Smooth muscle cell (in vitro differentiated cells): ENCODE measurements around the gene UCK2. TPM values are rescaled to one million over a fixed set of nuclear protein-coding genes. Genes with fewer than 3 reads are reported as not detected.

Source experiments
- DNase-seq: peaks from one replicate; lab custom pipeline; 2025; ENCODE audit not compliant: unreplicated experiment; lab: John Stamatoyannopoulos, UW
- H2AFZ ChIP-seq: fragments of 200-600 bp; sonication (generic); 2 replicates; pipeline ENCODE4 v1.6.0; 2016; ENCODE audit warnings: antibody characterized with exemption, low read depth, mild to moderate bottlenecking
- H3F3A ChIP-seq: fragments of 200-600 bp; sonication (generic); 2 replicates; pipeline ENCODE4 v1.6.0; 2017; ENCODE audit warnings: antibody characterized with exemption, low read depth
- H3K27ac ChIP-seq: fragments of 200-600 bp; sonication (generic); 2 replicates; pipeline ENCODE4 v1.5.1; 2016; ENCODE audit warnings: low read depth, mild to moderate bottlenecking
- H3K27me3 ChIP-seq: fragments of 200-600 bp; sonication (generic); 2 replicates; pipeline ENCODE4 v1.6.1; 2016; ENCODE audit warnings: low read depth, mild to moderate bottlenecking
- H3K36me3 ChIP-seq: fragments of 200-600 bp; sonication (generic); 2 replicates; pipeline ENCODE4 v1.5.1; 2016; ENCODE audit warnings: low read depth
- H3K4me1 ChIP-seq: fragments of 200-600 bp; sonication (generic); 2 replicates; pipeline ENCODE4 v1.5.1; 2016; ENCODE audit warnings: low read depth
- H3K4me2 ChIP-seq: fragments of 200-600 bp; sonication (generic); 2 replicates; pipeline ENCODE4 v1.6.0; 2016; ENCODE audit warnings: mild to moderate bottlenecking
- H3K4me3 ChIP-seq: fragments of 200-600 bp; sonication (generic); 2 replicates; pipeline ENCODE4 v1.5.1; 2016; ENCODE audit warnings: mild to moderate bottlenecking
- H3K79me2 ChIP-seq: fragments of 200-600 bp; sonication (generic); 2 replicates; pipeline ENCODE4 v1.6.0; 2016; ENCODE audit warnings: low read depth, mild to moderate bottlenecking
- H3K9ac ChIP-seq: fragments of 200-600 bp; sonication (generic); 2 replicates; pipeline ENCODE4 v1.6.0; 2016; ENCODE audit warnings: low read depth
- H3K9me3 ChIP-seq: fragments of 200-600 bp; sonication (generic); replicated peaks from 2 replicates; pipeline ENCODE4 v1.5.1; 2016; ENCODE audit warnings: low read depth
- H4K20me1 ChIP-seq: fragments of 200-600 bp; sonication (generic); 2 replicates; pipeline ENCODE4 v1.6.0; 2016; ENCODE audit warnings: low read depth
- CTCF ChIP-seq: fragments of 200-600 bp; sonication (generic); IDR thresholded peaks from 2 replicates; pipeline ENCODE4 v1.5.1; 2017; ENCODE audit warnings: borderline replicate concordance, mild to moderate bottlenecking, antibody characterized with exemption; ENCODE audit not compliant: insufficient read depth, poor library complexity, severe bottlenecking
- WGBS: methylation state at CpG from one replicate; pipeline ENCODE4 v1.1.7; 2016; ENCODE audit warnings: low lambda C conversion rate; 5-methylcytosine and 5-hydroxymethylcytosine counted together
- polyA plus RNA-seq: library from polyadenylated mRNA; unstranded; fragments of >200 nt; fragmentation: Nextera tagmentation; extraction: Ambion mirVana; gene quantifications from 2 replicates; pipeline ENCODE4 v1.2.1, GENCODE V29; 2016
- total RNA-seq: library from RNA; depleted of rRNA; stranded (reverse); fragments of >200 nt; gene quantifications from 2 replicates; pipeline ENCODE4 v1.2.3, GENCODE V29; 2014

Gene UCK2
- total and polyA plus RNA-seq, 2 experiments from 2014 or later: 32.6 to 39.5 TPM

DNA sequence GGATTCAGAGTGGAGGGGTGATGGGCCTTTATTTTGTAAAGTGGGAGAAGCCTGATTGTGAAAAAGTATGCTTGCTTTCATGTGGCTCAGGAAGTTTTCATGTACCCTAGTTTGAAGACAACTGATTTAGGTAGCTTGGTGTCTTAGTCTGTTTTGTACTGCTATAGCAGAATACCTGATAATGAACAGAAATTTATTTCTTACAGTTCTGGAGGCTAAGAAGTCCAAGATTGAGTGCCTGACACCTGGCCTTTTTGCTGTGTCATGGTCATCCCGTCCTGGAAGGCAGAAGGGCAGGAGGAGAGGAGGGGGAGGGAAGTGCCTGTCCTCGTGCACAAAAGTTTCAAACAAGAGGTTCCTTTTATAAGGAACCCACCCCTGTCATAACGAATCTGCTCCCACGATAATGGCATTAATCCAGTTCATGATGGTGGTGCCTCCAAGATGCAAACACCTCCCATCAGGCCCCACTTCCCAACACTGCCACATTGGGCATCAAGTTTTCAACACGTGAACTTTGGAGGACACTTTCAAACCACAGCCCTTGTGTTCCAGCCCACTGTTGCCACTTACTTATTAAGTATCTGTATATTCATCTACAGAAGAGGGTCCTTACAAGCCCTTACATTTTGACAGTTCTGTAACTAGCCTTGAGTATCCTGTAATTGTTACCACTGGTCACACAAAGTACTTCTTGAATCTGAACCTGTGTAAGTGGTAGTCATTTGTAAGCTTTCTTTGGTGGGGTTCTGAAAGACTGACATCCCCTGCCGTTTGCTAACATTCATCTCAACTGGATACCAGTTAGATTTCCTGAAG lies 9.5 kb downstream of the UCK2 start:
- no peak overlapping the region for H3K4me2 ChIP-seq
- H3K9me3 ChIP-seq: no peaks in the 10 kb centered on the region
- H3K79me2 ChIP-seq: peaks cover 100% of the 10 kb centered on the region
- no peaks in the 10 kb centered on the region for H3F3A ChIP-seq
- DNase-seq: no peak
- no peak for TF ChIP-seq CTCF
- peaks cover 13% of the 10 kb centered on the region for H3K4me1 ChIP-seq
- no peak overlapping the region for H3K27ac ChIP-seq
- no peak overlapping the region for H3K4me3 ChIP-seq
- no peak overlapping the region for H3K9ac ChIP-seq
- no peaks in the 10 kb centered on the region for H3K27me3 ChIP-seq
- peaks cover 59% of the 10 kb centered on the region for H4K20me1 ChIP-seq
- H2AFZ ChIP-seq: no peak overlapping the region
- no peaks in the 10 kb centered on the region for H3K36me3 ChIP-seq
- 86% methylated on average over 6 of the region's 6 CpGs for WGBS

- no peaks in the 10 kb centered on the region for H3K27me3 ChIP-seq
- DNase-seq: no peak
- H4K20me1 ChIP-seq: peaks cover 67% of the 10 kb centered on the region
- H3K79me2 ChIP-seq: peaks cover 100% of the 10 kb centered on the region
- 95% methylated on average over 6 of the region's 6 CpGs for WGBS
- H3K9ac ChIP-seq: no peak overlapping the region
- no peaks in the 10 kb centered on the region for H3F3A ChIP-seq
- H3K9me3 ChIP-seq: no peaks in the 10 kb centered on the region
- TF ChIP-seq CTCF: no peak
- peaks cover 11% of the 10 kb centered on the region for H3K4me1 ChIP-seq
- H2AFZ ChIP-seq: no peak overlapping the region
- no peak overlapping the region for H3K4me3 ChIP-seq
- H3K36me3 ChIP-seq: no peaks in the 10 kb centered on the region
- H3K4me2 ChIP-seq: no peak overlapping the region
- H3K27ac ChIP-seq: no peak overlapping the region
Measured at GRCh38 chr1:165837838-165838364, 10.5 kb downstream of the UCK2 start.

DNA sequence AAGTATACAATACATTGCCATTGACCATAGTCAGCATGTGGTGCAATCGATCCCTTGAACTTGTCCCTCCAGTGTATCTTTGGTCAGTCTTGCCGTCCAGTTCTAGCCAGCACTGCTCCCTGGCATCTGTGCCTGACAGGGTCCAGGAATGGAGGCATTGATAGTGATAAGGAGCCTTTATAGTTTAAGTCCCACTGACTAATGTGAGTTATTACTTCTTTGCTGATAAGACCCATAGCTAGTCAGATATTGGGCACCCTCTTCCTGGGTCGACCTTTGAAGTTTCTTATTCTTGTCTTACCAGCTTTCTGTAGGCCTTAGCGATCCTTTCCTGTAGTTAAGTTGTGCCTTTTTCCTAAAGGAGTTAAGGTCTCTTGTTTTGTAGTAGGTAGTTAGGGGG lies 13.0 kb downstream of the UCK2 start:
- H3K27me3 ChIP-seq: no peaks in the 10 kb centered on the region
- peaks cover 66% of the 10 kb centered on the region for H4K20me1 ChIP-seq
- WGBS: 46% methylated on average over 4 of the region's 4 CpGs
- H3K36me3 ChIP-seq: no peaks in the 10 kb centered on the region
- no peak overlapping the region for H3K27ac ChIP-seq
- H2AFZ ChIP-seq: no peak overlapping the region
- H3F3A ChIP-seq: no peaks in the 10 kb centered on the region
- no peak for TF ChIP-seq CTCF
- H3K79me2 ChIP-seq: peaks cover 100% of the 10 kb centered on the region
- H3K9ac ChIP-seq: no peak overlapping the region
- DNase-seq: no peak
- no peak overlapping the region for H3K4me3 ChIP-seq
- no peak overlapping the region for H3K4me2 ChIP-seq
- peaks cover 7% of the 10 kb centered on the region for H3K4me1 ChIP-seq
- H3K9me3 ChIP-seq: no peaks in the 10 kb centered on the region
